NCI-H82 treated with DMSO at 0.1 percent for 48 hours (cell line): Measurements from ENCODE around the gene CD44.

Experiments used
- DNase-seq: peaks from one replicate; lab custom pipeline; 2025; ENCODE audit not compliant: unreplicated experiment; lab: John Stamatoyannopoulos, UW

CD44 gene

GRCh38 chr11:35259529-35259928 lies 120.6 kb downstream of the CD44 start:
- no peak for DNase-seq

GRCh38 chr11:35260342-35260985 lies 121.5 kb downstream of the CD44 start:
- DNase-seq, result no peak

GRCh38 chr11:35261197-35261596 lies 122.2 kb downstream of the CD44 start:
- DNase-seq, result no peak

- no peak for DNase-seq
Observed at GRCh38 chr11:35262056-35262455, 123.1 kb downstream of the CD44 start.

- no peak for DNase-seq
Observed at GRCh38 chr11:35262735-35263134, 123.8 kb downstream of the CD44 start.

GRCh38 chr11:35265755-35266454 lies 126.9 kb downstream of the CD44 start:
- DNase-seq, result no peak

- DNase-seq, result no peak
Observed at GRCh38 chr11:35267504-35267903, 128.5 kb downstream of the CD44 start.

- DNase-seq, result no peak
Observed at GRCh38 chr11:35270342-35270741, 131.4 kb downstream of the CD44 start.

- DNase-seq, result no peak
Observed at GRCh38 chr11:35271031-35271430, 132.1 kb downstream of the CD44 start.

- DNase-seq, result no peak
Observed at GRCh38 chr11:35272391-35272902, 133.5 kb downstream of the CD44 start.

- no peak for DNase-seq
Observed at GRCh38 chr11:35274909-35275785, 136.2 kb downstream of the CD44 start.

GRCh38 chr11:35275786-35276170 lies 136.8 kb downstream of the CD44 start:
- DNase-seq, result no peak

GRCh38 chr11:35276396-35277145 lies 137.6 kb downstream of the CD44 start:
- DNase-seq, result no peak

- DNase-seq, result no peak
Observed at GRCh38 chr11:35277827-35278226, 138.9 kb downstream of the CD44 start.

- no peak for DNase-seq
Observed at GRCh38 chr11:35280727-35281126, 141.8 kb downstream of the CD44 start.

- no peak for DNase-seq
Observed at GRCh38 chr11:35281169-35281688, 142.3 kb downstream of the CD44 start.
